22Rv1 (cell line): ENCODE data around the gene CXCL14.

ENCODE experiments used
- ZFX ChIP-seq: fragments of 450-650 bp; IDR thresholded peaks from 2 replicates; pipeline ENCODE4 v1.6.1; 2017; ENCODE audit warnings: antibody characterized with exemption, borderline replicate concordance
- TF ChIP-seq, protein P1 (sequence below): fragments of 450-650 bp; IDR thresholded peaks from 2 replicates; pipeline ENCODE4 v1.5.1; 2017; ENCODE audit warnings: mild to moderate bottlenecking

- TF ChIP-seq, protein P1, sequence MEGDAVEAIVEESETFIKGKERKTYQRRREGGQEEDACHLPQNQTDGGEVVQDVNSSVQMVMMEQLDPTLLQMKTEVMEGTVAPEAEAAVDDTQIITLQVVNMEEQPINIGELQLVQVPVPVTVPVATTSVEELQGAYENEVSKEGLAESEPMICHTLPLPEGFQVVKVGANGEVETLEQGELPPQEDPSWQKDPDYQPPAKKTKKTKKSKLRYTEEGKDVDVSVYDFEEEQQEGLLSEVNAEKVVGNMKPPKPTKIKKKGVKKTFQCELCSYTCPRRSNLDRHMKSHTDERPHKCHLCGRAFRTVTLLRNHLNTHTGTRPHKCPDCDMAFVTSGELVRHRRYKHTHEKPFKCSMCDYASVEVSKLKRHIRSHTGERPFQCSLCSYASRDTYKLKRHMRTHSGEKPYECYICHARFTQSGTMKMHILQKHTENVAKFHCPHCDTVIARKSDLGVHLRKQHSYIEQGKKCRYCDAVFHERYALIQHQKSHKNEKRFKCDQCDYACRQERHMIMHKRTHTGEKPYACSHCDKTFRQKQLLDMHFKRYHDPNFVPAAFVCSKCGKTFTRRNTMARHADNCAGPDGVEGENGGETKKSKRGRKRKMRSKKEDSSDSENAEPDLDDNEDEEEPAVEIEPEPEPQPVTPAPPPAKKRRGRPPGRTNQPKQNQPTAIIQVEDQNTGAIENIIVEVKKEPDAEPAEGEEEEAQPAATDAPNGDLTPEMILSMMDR = peak; percentile 96
- no peak for TF ChIP-seq ZFX
Observed at GRCh38 chr5:135565725-135566421, 12.9 kb downstream of the CXCL14 start.
